Measurements from ENCODE around the gene CCIN. TPM values are rescaled to one million over a fixed set of nuclear protein-coding genes. Genes with fewer than 3 reads are reported as not detected.

CCIN gene
- polyA plus RNA-seq, 1 of the 3 experiments (the other 2 are of a cell fraction): 0.54 TPM

DNA sequence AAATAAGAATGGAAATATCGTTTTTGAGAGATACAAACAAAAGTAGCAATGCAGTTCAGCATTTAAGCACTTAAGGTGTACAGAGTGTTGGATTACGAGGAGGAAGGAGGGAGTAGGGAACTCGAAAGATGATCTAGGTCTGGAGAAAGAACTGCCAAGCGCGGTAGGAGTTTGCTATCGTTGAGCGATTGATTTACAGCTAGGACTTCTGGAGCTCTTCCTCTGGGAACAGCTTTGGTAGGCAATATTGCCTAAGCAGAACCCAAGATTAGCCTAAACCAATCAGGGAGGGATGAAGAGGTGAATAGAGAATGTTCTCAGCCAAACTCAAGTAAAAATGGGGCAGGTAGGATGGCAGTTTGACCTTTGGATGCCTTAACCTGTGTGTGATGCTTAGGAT is 22.5 kb downstream of the CCIN start (continued):
- TF ChIP-seq, protein P1, sequence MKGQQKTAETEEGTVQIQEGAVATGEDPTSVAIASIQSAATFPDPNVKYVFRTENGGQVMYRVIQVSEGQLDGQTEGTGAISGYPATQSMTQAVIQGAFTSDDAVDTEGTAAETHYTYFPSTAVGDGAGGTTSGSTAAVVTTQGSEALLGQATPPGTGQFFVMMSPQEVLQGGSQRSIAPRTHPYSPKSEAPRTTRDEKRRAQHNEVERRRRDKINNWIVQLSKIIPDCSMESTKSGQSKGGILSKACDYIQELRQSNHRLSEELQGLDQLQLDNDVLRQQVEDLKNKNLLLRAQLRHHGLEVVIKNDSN (IDR thresholded peaks at IDR 0.05; ENCODE audit: borderline replicate concordance, low read depth): no peak
- TF ChIP-seq JUND (IDR thresholded peaks at IDR 0.05) (no peak), MEF2A (IDR thresholded peaks at IDR 0.05; ENCODE audit: borderline replicate concordance, low read depth) (no peak), YY1 (IDR thresholded peaks at IDR 0.05; ENCODE audit: low read depth) (no peak), TCF12 (IDR thresholded peaks at IDR 0.05) (no peak)
- TF ChIP-seq, protein P2, sequence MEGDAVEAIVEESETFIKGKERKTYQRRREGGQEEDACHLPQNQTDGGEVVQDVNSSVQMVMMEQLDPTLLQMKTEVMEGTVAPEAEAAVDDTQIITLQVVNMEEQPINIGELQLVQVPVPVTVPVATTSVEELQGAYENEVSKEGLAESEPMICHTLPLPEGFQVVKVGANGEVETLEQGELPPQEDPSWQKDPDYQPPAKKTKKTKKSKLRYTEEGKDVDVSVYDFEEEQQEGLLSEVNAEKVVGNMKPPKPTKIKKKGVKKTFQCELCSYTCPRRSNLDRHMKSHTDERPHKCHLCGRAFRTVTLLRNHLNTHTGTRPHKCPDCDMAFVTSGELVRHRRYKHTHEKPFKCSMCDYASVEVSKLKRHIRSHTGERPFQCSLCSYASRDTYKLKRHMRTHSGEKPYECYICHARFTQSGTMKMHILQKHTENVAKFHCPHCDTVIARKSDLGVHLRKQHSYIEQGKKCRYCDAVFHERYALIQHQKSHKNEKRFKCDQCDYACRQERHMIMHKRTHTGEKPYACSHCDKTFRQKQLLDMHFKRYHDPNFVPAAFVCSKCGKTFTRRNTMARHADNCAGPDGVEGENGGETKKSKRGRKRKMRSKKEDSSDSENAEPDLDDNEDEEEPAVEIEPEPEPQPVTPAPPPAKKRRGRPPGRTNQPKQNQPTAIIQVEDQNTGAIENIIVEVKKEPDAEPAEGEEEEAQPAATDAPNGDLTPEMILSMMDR (IDR thresholded peaks at IDR 0.05): no peak

DNA sequence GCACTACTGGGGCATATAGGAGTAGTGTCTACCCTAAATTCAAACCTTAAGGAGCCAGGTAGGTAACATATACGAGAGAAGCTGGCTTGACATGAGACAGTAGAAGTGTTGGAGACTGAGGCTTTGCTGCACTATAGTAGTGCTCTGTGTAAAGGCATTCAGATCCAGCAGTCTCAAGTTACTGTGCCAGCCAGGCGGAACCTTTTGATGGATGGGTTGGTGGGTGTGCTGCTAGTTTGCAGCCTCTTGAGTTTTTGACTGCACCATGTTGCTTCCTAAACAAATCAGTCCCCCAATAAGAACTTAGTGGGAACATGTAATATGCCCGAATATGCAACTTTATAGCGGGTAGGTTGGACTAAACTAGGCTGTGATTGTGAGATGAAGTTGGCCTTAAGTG is 23.0 kb downstream of the CCIN start:
- H3K4me3 ChIP-seq (ENCODE audit: low read depth in 2 of 2, low read length in 1 of 2): peak overlapping the region; percentile 84 to 94
- TF ChIP-seq, protein P3, sequence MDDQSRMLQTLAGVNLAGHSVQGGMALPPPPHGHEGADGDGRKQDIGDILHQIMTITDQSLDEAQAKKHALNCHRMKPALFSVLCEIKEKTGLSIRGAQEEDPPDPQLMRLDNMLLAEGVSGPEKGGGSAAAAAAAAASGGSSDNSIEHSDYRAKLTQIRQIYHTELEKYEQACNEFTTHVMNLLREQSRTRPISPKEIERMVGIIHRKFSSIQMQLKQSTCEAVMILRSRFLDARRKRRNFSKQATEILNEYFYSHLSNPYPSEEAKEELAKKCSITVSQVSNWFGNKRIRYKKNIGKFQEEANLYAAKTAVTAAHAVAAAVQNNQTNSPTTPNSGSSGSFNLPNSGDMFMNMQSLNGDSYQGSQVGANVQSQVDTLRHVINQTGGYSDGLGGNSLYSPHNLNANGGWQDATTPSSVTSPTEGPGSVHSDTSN (IDR thresholded peaks at IDR 0.05): peak; percentile 50
- TF ChIP-seq SIN3A (IDR thresholded peaks at IDR 0.05; ENCODE audit: borderline replicate concordance, low read depth, low read length) (0 out of 2 replicates have a peak, but pooled peaks have one; percentile 25), FOSL2 (IDR thresholded peaks at IDR 0.05; ENCODE audit: borderline replicate concordance, low read depth) (no peak)
- H3K79me2 ChIP-seq (ENCODE audit: insufficient read depth): peaks cover 69% of the 10 kb centered on the region
- H4K20me1 ChIP-seq (ENCODE audit: insufficient read depth): peaks cover 58% of the 10 kb centered on the region
- H3K4me2 ChIP-seq: peak overlapping the region; percentile 83
- H3K9me3 ChIP-seq: no peaks in the 10 kb centered on the region
- no peak overlapping the region for H3K27ac ChIP-seq (ENCODE audit: low read depth in 2 of 2, low read length in 1 of 2)
- H3K27me3 ChIP-seq (ENCODE audit: insufficient read depth): no peaks in the 10 kb centered on the region
- WGBS (ENCODE audit: low lambda C conversion rate): 55% methylated on average over 4 of the region's 4 CpGs
- peak overlapping the region; percentile 95 for H3K9ac ChIP-seq
- no peaks in the 10 kb centered on the region for H3F3A ChIP-seq (replicated peaks; ENCODE audit: insufficient read depth)
- H2AFZ ChIP-seq (ENCODE audit: low read depth): no peak overlapping the region
- H3K4me1 ChIP-seq (ENCODE audit: control insufficient read depth in 1 of 2, insufficient read depth in 2 of 2, low read depth in 1 of 2, low read length in 1 of 2): peaks cover 6 to 27% of the 10 kb centered on the region in 2 experiments
- CTCF ChIA-PET: interaction anchor here (0.9 to 1.9 kb wide), 4 partner anchors 10 to 170 kb away, joined by 3 to 5 read pairs (median 4); no protein-coding TSS in a partner anchor
- no peak for DNase-seq
- no peaks in the 10 kb centered on the region for H3K9me2 ChIP-seq
- POLR2A ChIA-PET: no interaction called here
- H3K36me3 ChIP-seq (replicated peaks in 1 of 2; ENCODE audit: control insufficient read depth in 1 of 2, insufficient read depth in 2 of 2, low read length in 1 of 2): peaks cover 5 to 16% of the 10 kb centered on the region in 2 experiments

DNA sequence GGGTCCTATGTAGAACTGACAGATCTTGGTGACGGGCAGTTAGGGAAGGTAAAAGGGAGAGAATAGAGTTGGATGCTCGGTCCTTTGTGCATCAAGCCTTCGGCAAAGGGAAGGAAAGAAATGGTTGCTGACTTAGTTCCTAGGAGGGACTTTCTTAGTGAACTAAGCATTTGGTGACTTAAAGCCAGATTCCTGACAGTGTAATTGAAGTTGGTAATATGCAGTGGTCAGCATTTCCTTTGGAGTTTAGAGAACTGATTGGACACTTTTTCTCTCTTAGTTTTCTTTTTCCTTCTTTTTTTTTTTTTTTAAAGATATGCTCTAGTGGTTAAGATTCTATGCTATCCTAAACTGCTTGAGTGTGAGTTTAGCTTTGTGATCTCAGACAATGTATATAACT is 23.8 kb downstream of the CCIN start:
- Histone ChIP-seq H3K9ac (peak overlapping the region; percentile 95; the same call in 1 of the 2 replicates), H4K20me1 (ENCODE audit: insufficient read depth) (peaks cover 64% of the 10 kb centered on the region), H3K9me3 (no peaks in the 10 kb centered on the region), H3K36me3 (replicated peaks in 1 of 2; ENCODE audit: control insufficient read depth in 1 of 2, insufficient read depth in 2 of 2, low read length in 1 of 2) (peaks cover 11 to 20% of the 10 kb centered on the region in 2 experiments), H3K27me3 (ENCODE audit: insufficient read depth) (no peaks in the 10 kb centered on the region), H2AFZ (ENCODE audit: low read depth) (no peak overlapping the region), H3K9me2 (no peaks in the 10 kb centered on the region), H3F3A (replicated peaks; ENCODE audit: insufficient read depth) (no peaks in the 10 kb centered on the region), H3K4me1 (ENCODE audit: control insufficient read depth in 1 of 2, insufficient read depth in 2 of 2, low read depth in 1 of 2, low read length in 1 of 2) (peaks cover 6 to 27% of the 10 kb centered on the region in 2 experiments), H3K27ac (ENCODE audit: low read depth in 2 of 2, low read length in 1 of 2) (no peak overlapping the region), H3K4me2 (peak overlapping the region; percentile 83), H3K4me3 (ENCODE audit: low read depth in 2 of 2, low read length in 1 of 2) (peak overlapping the region; percentile 84 to 94), H3K79me2 (ENCODE audit: insufficient read depth) (peaks cover 78% of the 10 kb centered on the region)
- POLR2A ChIA-PET: no interaction called here
- CTCF ChIA-PET: interaction anchor here (0.6 to 1.4 kb wide), 5 partner anchors 11 to 171 kb away, joined by 3 to 4 read pairs (median 3); no protein-coding TSS in a partner anchor
- TF ChIP-seq GATA2 (CRISPR knock-in tag; IDR thresholded peaks at IDR 0.05) (no peak), MEF2A (IDR thresholded peaks at IDR 0.05; ENCODE audit: borderline replicate concordance, low read depth) (no peak), TEAD4 (IDR thresholded peaks at IDR 0.05; ENCODE audit: borderline replicate concordance, insufficient read depth) (no peak), MXI1 (IDR thresholded peaks at IDR 0.05; ENCODE audit: low read depth, low read length) (no peak), YY1 (IDR thresholded peaks at IDR 0.05; ENCODE audit: low read depth) (no peak), RAD21 (IDR thresholded peaks at IDR 0.05; ENCODE audit: low read length) (no peak), JUND (IDR thresholded peaks at IDR 0.05) (no peak), POLR2AphosphoS5 (IDR thresholded peaks at IDR 0.05; ENCODE audit: low read depth, low read length) (no peak), EP300 (IDR thresholded peaks at IDR 0.05; ENCODE audit: borderline replicate concordance in 1 of 2, low read depth in 1 of 2, low read length in 1 of 2) (no peak), NRF1 (IDR thresholded peaks at IDR 0.05; ENCODE audit: low read depth, low read length) (no peak), ELF1 (IDR thresholded peaks at IDR 0.05) (no peak), GABPA (IDR thresholded peaks at IDR 0.05; ENCODE audit: low read depth) (no peak)
- DNase-seq: no peak
- 87% methylated on average over 3 of the region's 3 CpGs for WGBS (ENCODE audit: low lambda C conversion rate)

Measured in SK-N-SH (cell line).